Measurements from ENCODE around the gene TBXT.

The TBXT gene

DNA sequence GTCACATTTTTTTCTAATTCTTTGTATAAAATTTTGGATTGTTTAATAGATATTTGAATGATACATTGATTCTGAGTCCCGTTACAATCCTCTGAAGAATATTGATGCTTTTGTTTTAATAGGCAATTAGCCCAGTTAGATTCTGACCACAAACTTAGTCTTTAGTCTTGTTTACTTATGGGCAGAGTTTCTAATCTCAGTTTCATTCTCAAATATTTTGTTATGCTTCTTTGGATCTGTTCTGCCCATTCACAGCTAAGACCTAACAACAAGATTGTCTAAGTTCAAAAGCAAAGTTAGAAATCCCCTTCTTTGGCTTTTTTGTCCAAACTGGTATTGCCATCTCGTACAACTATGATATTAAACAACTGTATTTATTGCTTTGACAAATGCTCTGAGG is 58.0 kb downstream of the TBXT start:
- no peak for DNase-seq

All from CD4-positive, alpha-beta T cell treated with Interleukin-17A for 1 hour (primary cell).